HG03135 (cell line): ENCODE measurements around the gene HMCN1.

Source experiments
- ATAC-seq: cut with Tn5 transposase; IDR thresholded peaks from one replicate; pipeline ENCODE4 v1.9.1; 2021; ENCODE audit warnings: mild to moderate bottlenecking, moderate library complexity; ENCODE audit not compliant: unreplicated experiment

The HMCN1 gene

GRCh38 chr1:185798505-185798904 lies 64.3 kb downstream of the HMCN1 start:
- ATAC-seq, result no peak

DNA sequence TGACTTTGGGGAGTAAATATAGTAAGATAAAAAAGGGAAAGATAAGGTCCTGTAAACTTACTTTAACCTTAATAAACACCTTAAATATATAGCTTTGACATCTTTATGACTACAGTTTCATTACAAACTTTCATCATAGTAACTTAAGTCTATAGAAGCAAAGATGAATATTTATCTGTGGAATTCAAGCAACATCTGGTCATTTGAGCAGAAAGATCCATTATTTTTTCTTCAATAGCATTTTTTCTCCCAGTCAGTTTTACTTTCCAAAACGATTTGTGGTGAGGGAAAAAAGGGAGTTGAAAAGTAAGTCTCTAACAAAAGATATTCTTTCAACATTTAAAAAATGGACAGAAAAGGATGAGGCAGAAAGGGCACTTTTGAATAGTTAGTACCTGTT lies 69.0 kb downstream of the HMCN1 start:
- ATAC-seq, result no peak

- no peak for ATAC-seq
Measured at GRCh38 chr1:185804206-185804605, 70.0 kb downstream of the HMCN1 start.

DNA sequence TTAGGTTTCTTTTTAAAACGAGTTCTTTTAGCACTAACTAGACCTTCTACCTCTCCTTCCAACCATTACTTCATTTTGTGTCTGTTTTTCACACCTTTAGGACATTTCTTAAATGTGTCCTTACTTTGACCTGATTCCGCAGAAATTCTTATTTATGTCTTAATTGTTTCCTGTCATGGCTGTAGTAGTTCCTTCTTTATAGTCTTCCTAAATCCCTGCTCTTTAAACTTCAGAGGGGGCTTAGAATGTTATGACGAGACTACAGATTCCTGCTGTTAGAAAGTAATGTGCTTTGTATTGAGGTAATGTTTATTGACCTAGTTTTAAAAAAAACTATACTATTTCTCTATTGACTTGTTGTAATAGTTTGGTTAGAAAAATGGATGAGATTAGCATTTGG lies 70.4 kb downstream of the HMCN1 start:
- ATAC-seq, result no peak

GRCh38 chr1:185807275-185807674 lies 73.1 kb downstream of the HMCN1 start:
- ATAC-seq, result no peak

GRCh38 chr1:185808631-185809030 lies 74.4 kb downstream of the HMCN1 start:
- no peak for ATAC-seq

- no peak for ATAC-seq
Measured at GRCh38 chr1:185811073-185811709, 77.0 kb downstream of the HMCN1 start.

- no peak for ATAC-seq
Measured at GRCh38 chr1:185812934-185813333, 78.7 kb downstream of the HMCN1 start.

GRCh38 chr1:185813401-185813979 lies 79.3 kb downstream of the HMCN1 start:
- no peak for ATAC-seq

DNA sequence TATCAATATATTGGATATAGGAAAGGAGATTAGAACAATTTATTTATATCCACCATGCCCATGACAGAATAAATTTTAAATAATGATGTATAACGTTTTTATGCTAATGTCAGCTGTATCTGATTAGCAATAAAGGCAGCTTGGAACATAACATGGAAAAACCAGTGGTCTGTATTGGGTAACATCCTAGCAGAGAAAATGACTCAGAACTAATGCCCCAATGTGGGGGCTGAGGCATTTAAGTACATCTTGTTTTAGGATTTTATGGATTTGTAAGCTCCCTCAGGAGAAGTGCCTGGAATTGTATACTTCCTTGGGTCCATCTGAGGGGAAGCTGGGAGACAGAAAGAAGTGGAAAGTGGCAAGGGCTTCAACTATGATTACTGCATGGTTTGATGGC lies 82.3 kb downstream of the HMCN1 start:
- no peak for ATAC-seq

DNA sequence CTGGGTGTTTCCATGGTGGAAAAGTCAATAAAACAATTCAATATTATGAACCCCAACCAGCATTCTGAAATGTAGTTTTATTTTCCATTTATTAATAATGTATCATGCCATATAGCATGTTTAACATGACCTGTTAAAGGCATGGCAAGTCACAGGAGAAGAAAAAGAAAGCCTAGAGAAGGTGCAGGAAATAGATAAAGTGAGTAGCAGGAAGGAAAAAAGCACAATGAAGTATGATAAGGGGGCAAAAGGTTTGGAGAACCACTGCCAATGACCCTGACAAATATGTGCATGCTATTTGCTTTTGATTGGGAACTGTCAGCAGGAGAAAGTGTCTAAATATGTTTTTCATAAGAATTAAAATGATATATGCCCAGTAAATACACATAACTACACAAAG lies 85.6 kb downstream of the HMCN1 start:
- no peak for ATAC-seq

- no peak for ATAC-seq
Measured at GRCh38 chr1:185821612-185822385, 87.6 kb downstream of the HMCN1 start.

DNA sequence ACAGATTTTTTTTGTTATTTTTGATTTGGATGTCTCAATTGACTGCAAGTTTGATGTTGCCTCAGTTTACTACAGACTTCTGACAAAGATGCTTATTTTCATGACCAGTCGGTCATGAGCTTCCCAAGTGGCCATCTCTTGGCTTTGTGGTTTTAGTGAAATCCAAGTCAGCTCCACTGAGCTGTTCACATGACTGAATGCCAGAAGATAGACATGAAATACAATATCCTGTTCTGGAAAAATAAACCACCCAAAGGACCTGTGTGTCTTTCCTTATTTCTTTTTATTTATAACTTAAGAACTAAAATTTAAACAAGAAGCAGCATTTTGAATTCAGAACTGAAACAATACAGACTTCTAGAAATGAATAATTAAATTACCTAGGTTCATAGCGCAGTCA lies 89.3 kb downstream of the HMCN1 start:
- ATAC-seq, result no peak

DNA sequence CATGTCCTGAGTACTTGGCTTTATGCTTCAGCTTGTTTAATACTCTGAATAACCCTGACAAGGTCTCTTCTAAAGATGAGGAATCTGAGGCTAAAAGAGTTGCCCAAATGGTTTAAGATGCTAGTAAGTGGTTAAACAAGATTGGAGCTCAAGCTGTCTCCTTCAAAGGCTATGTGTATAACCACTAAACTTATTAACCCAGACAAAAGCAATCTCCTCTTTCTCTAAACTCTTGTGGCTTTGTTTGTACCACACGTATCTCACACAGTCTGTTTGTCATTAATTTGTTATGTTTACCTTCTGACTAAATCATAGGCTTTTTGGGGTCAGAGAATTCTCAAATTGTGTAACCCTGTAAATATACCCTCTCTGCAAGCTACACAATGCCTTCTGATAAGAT lies 89.9 kb downstream of the HMCN1 start:
- no peak for ATAC-seq

DNA sequence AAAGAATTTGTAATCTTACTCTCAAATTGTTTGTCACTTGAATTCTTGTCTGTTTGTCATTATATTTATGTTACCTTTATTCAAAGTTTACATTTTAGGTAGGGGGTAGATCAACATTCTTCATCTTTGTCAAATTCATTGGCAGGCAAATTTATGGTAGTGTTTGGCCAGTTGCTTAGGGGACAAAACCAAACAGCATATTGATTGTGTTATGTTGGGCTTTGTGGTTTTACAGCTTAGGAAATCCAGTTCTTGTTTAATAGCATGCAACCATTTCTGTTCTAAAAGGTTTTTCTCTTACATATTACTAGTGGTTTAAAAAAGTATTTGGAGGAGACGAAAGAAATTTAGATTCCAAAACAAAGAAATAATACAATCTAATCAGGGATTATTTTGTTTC lies 91.4 kb downstream of the HMCN1 start:
- ATAC-seq, result no peak

- ATAC-seq, result no peak
Measured at GRCh38 chr1:185834371-185834905, 100.2 kb downstream of the HMCN1 start.

DNA sequence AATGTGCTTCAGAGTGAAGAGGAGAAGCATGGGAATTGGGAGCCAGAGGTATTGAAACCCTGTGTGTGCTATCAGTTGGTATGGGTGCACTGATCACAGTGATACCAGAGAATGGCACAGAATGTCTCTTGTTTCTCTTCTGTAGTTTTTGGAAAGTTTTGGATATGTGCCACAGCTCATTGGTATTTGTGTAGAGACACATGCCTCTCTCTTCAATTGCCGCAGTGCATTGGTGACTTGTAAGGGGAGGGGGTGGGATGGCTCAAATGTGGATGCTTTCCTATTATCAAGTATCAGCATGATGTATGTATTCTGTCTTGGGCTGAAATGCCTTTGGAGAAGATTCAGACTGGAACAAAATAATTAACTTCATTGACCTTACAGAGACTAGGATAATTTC lies 101.0 kb downstream of the HMCN1 start:
- ATAC-seq, result no peak

GRCh38 chr1:185837711-185838110 lies 103.5 kb downstream of the HMCN1 start:
- no peak for ATAC-seq

DNA sequence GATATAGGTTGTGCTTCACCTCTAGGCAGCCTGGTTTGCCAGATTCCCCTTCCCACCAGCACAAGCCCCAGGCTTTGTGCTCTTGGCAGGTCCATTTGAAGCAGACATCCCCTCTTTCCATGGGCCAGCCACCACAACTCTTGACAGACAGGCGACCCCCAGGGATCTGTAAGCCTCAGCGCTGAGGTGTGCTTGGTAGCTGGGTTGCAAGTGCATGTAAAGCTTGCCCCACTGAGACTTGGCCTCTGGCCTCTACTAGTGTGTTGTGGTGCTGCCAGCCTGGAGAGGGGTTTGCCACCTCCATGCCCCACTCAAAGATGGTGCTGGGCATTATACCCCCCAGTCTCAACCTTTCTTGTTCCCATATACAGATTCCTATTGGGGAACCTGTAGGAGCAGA lies 103.9 kb downstream of the HMCN1 start:
- ATAC-seq, result no peak

- no peak for ATAC-seq
Measured at GRCh38 chr1:185840880-185841279, 106.7 kb downstream of the HMCN1 start.

DNA sequence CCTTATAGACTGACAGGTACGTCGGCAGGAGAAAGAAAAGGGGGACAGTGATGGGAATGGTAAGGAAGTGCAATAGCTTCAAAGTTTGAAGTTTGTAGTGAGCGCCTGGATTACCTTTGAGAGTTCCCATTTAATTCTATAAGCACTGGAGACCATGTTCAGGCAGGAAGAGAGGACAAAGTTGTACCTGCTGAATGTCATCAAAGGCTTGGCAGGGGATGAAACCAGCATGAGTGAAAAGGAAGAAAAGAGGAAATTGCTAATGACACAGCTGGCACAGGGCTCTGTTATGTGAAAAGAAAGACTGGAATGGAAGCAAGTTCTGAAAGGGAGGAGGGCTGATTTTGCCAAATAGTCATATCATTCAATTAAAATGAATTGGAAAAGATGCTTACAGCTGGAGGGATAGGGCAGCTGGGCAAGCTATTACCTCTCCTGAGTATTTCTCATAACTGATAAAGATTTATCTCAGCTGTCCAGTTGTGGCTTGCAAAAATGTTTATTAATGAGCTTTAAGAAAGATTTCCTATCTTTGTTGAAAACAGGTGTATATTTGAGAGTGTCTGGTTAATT lies 109.2 kb downstream of the HMCN1 start:
- no peak for ATAC-seq

- no peak for ATAC-seq
Measured at GRCh38 chr1:185843986-185844385, 109.8 kb downstream of the HMCN1 start.
